K562 (cell line): ENCODE results near the gene RLIM. TPM values are rescaled to one million over a fixed set of nuclear protein-coding genes. Genes with fewer than 3 reads are reported as not detected.

Experiments
- ATAC-seq: fragments of 200-7000 bp; cut with Tn5 transposase; 3 replicates; pipeline ENCODE4 v1.9.1; 2020; ENCODE audit warnings: moderate library complexity
- BruUV-seq: library from RNA; stranded (reverse); fragments of 400-500 nt; replicated peaks from 2 replicates; lab custom pipeline; 2021; lab: Mats Ljungman, UMichigan
- CTCF ChIA-PET: fragments of 300-600 bp; formaldehyde crosslinking; extraction: SDS; loops from one replicate; lab custom pipeline; 2021; ENCODE audit warnings: low intra/inter-chr PET ratio; lab: Yijun Ruan, JAX
- POLR2A ChIA-PET: fragments of 300-600, 350-650 bp; sonication (Branson Sonifier 250); formaldehyde crosslinking; extraction: SDS; loops from one replicate; lab custom pipeline; 2021; ENCODE audit warnings: antibody characterized with exemption, inconsistent platforms; lab: Yijun Ruan, JAX
- DNase-seq, 4 experiments: peaks; one replicate each; pipeline versions ENCODE4 v3.0.0 to v3.0.0-alpha.2; 2011 to 2018; ENCODE audit warnings: low spot score in 3 of 4, mixed read lengths in 3 of 4; ENCODE audit errors: extremely low read depth in 1 of 4
- FAIRE-seq: peaks from 2 replicates; lab custom pipeline; 2011; peaks lifted over from hg19 to GRCh38; lab: Jason Lieb, UNC
- H2AFZ ChIP-seq: 2 replicates; pipeline ENCODE4 v1.6.0; 2011; ENCODE audit warnings: low read depth, low read length, control low read depth, inconsistent platforms
- H3K27ac ChIP-seq: fragments of 200-600 bp; 3 replicates; pipeline ENCODE4 v1.8.0; 2011; ENCODE audit warnings: low read depth, mild to moderate bottlenecking, control low read depth, inconsistent platforms, low read length, moderate library complexity, mixed read lengths; ENCODE audit errors: extremely low read depth
- H3K27me3 ChIP-seq, 2 experiments: fragments of 300-600 bp in 1 of 2; 2 replicates in 1 of 2; 3 replicates in 1 of 2; pipeline versions ENCODE4 v1.6.0 to v1.8.0; 2011; ENCODE audit warnings: inconsistent platforms in 2 of 2, low read length in 2 of 2, mild to moderate bottlenecking in 1 of 2, mixed read lengths in 1 of 2, moderate library complexity in 1 of 2; ENCODE audit not compliant: control insufficient read depth in 2 of 2, insufficient read depth in 2 of 2
- H3K36me3 ChIP-seq: fragments of 300-600 bp; 3 replicates; pipeline ENCODE4 v1.8.0; 2011; ENCODE audit warnings: mild to moderate bottlenecking, low read length, inconsistent platforms; ENCODE audit not compliant: control insufficient read depth, insufficient read depth
- H3K4me1 ChIP-seq, 2 experiments: fragments of 200-600 bp in 1 of 2; replicated peaks in 1 of 2; 2 replicates in 1 of 2; 3 replicates in 1 of 2; pipeline versions ENCODE4 v1.5.1 to v1.8.0; 2011; ENCODE audit warnings: inconsistent platforms in 2 of 2, low read length in 2 of 2, mild to moderate bottlenecking in 1 of 2, mixed read lengths in 1 of 2, moderate library complexity in 1 of 2; ENCODE audit not compliant: control insufficient read depth in 2 of 2, insufficient read depth in 2 of 2
- H3K4me2 ChIP-seq: 2 replicates; pipeline ENCODE4 v1.6.1; 2011; ENCODE audit warnings: low read length, control low read depth, inconsistent platforms, mixed read lengths; ENCODE audit not compliant: insufficient read depth
- H3K4me3 ChIP-seq: fragments of 200-600 bp; sonication (generic), shearing (Covaris generic); 2 replicates; pipeline ENCODE4 v1.5.1; 2016; ENCODE audit warnings: control low read depth, inconsistent platforms
- H3K79me2 ChIP-seq: fragments of 200-600 bp; 3 replicates; pipeline ENCODE4 v1.8.0; 2011; ENCODE audit warnings: low read length, inconsistent platforms; ENCODE audit not compliant: control insufficient read depth, insufficient read depth
- H3K9ac ChIP-seq, 2 experiments: 2 replicates each; pipeline versions ENCODE4 v1.6.0 to v1.6.1; 2011; ENCODE audit warnings: low read depth in 2 of 2, low read length in 2 of 2, control low read depth in 1 of 2, inconsistent platforms in 1 of 2, mild to moderate bottlenecking in 1 of 2, mixed read lengths in 1 of 2; ENCODE audit not compliant: insufficient read depth in 1 of 2
- H3K9me1 ChIP-seq: one replicate; pipeline ENCODE4 v1.6.0; 2011; ENCODE audit warnings: inconsistent platforms, mild to moderate bottlenecking, low read length, moderate library complexity; ENCODE audit not compliant: control insufficient read depth, insufficient read depth
- H3K9me3 ChIP-seq: replicated peaks from 2 replicates; pipeline ENCODE4 v1.5.1; 2011; ENCODE audit warnings: low read depth, low read length, inconsistent platforms; ENCODE audit not compliant: control insufficient read depth, insufficient read depth
- H4K20me1 ChIP-seq: replicated peaks from 2 replicates; pipeline ENCODE4 v1.6.1; 2011; ENCODE audit warnings: low read length, inconsistent platforms, mixed read lengths; ENCODE audit not compliant: control insufficient read depth, insufficient read depth
- ELF4 ChIP-seq: fragments of 450-650 bp; formaldehyde crosslinking; IDR thresholded peaks from 2 replicates; pipeline ENCODE4 v1.4.0; 2022; ENCODE audit warnings: missing genetic modification characterization
- HNRNPK ChIP-seq: fragments of 200-400 bp; formaldehyde crosslinking; IDR thresholded peaks from one replicate; pipeline ENCODE4 v1.6.1; 2018; ENCODE audit warnings: mild to moderate bottlenecking, low read depth, low read length; ENCODE audit not compliant: poor library complexity, severe bottlenecking
- PCBP2 ChIP-seq: fragments of 200-400 bp; formaldehyde crosslinking; IDR thresholded peaks from 2 replicates; pipeline ENCODE4 v1.6.1; 2018; ENCODE audit warnings: low read length, low read depth, mild to moderate bottlenecking, moderate library complexity; ENCODE audit not compliant: poor library complexity, severe bottlenecking
- TAF9B ChIP-seq: fragments of 450-650 bp; IDR thresholded peaks from 2 replicates; pipeline ENCODE4 v1.6.1; 2018; ENCODE audit warnings: mild to moderate bottlenecking; ENCODE audit not compliant: partially characterized antibody
- ZBTB9 ChIP-seq: fragments of 450-650 bp; formaldehyde crosslinking; IDR thresholded peaks from 2 replicates; pipeline ENCODE4 v1.4.0; 2020; ENCODE audit warnings: mild to moderate bottlenecking, moderate library complexity
- ZNF232 ChIP-seq: sonication (generic); formaldehyde crosslinking; IDR thresholded peaks from 2 replicates; pipeline ENCODE4 v1.8.0; 2022; ENCODE audit warnings: mild to moderate bottlenecking, missing genetic modification reagents
- ZNF282 ChIP-seq: sonication (generic); formaldehyde crosslinking; IDR thresholded peaks from 2 replicates; pipeline ENCODE4 v1.8.1; 2023; ENCODE audit warnings: missing genetic modification reagents
- WGBS: fragments of 100-300 bp; shearing (Covaris generic); methylation state at CpG from one replicate; pipeline ENCODE4 v1.1.6; 2016; ENCODE audit warnings: low coverage, mixed read lengths; ENCODE audit not compliant: insufficient coverage; ENCODE audit errors: missing lambda C conversion rate; 5-methylcytosine and 5-hydroxymethylcytosine counted together
- in situ Hi-C: fragments of 300-500 bp; cut with MboI; formaldehyde crosslinking; loops from 4 replicates; pipeline ENCODE4 v1.15.0; 2018; ENCODE audit warnings: inconsistent platforms, mixed read lengths
- intact Hi-C: fragments of 100-400 bp; cut with micrococcal nuclease; formaldehyde crosslinking; loops from 2 replicates; pipeline ENCODE4 v1.14.2; 2022
- polyA plus RNA-seq, 8 experiments: library from polyadenylated mRNA; depleted of rRNA in 4 of 8; stranded (reverse) in 5 of 8; unstranded in 3 of 8; fragments of >200 nt; fragmentation: Nextera tagmentation in 2 of 8; fragmentation: Illumina TruSeq in 1 of 8; extraction: Ambion mirVana in 2 of 8; extraction: Trizol in 1 of 8; gene quantifications; 2 replicates each; pipeline versions ENCODE4 v1.2.1 to v1.2.3, GENCODE V29; 2011 to 2014; ENCODE audit warnings: inconsistent platforms in 1 of 8, missing spikeins in 1 of 8
- total RNA-seq, 7 experiments: library from RNA; depleted of rRNA in 6 of 7; stranded (reverse); fragments of >200 nt in 6 of 7; fragmentation: Illumina TruSeq in 2 of 7; extraction: Trizol in 2 of 7; gene quantifications; 2 replicates each; pipeline versions ENCODE4 v1.2.1 to v1.2.3, GENCODE V29; 2011 to 2021; ENCODE audit warnings: low replicate concordance in 1 of 7

Gene RLIM
- total and polyA plus RNA-seq, 9 of the 15 experiments (the other 6 are each of a cell fraction or from before 2014, with no cell fraction given), result 4.2 to 31.4 (median 14.9) TPM

DNA sequence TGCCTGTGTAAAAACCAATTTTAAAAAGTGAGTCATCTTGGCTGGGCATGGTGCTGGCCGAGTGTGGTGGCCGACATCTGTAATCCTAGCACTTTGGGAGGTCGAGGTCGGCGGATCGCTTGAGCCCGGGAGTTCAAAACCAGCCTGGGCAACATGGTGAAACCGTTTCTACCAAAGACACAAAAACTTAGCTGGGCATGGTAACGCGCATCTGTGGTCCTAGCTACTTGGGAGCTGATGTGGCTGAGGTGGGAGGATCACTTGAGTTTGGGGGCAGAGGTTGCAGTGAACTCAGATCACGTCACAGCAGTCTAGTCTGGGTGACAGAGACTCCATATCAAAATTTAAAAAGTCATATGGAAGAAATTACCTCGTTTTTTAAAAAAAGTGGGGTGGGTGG is 7.6 kb downstream of the RLIM start:
- Histone ChIP-seq H3K9ac (no peak overlapping the region), H3K4me3 (no peak overlapping the region), H3K27me3 (no peaks in the 10 kb centered on the region), H3K27ac (no peak overlapping the region), H2AFZ (no peak overlapping the region), H3K79me2 (peaks cover 86% of the 10 kb centered on the region), H4K20me1 (no peaks in the 10 kb centered on the region), H3K36me3 (peaks cover 29% of the 10 kb centered on the region; the same call in 2 of the 3 replicates), H3K9me3 (no peaks in the 10 kb centered on the region), H3K4me2 (no peak overlapping the region), H3K4me1 (no peaks in the 10 kb centered on the region), H3K9me1 (no peaks in the 10 kb centered on the region)
- ChIA-PET POLR2A (interaction anchor here (1.0 kb wide), 1 partner anchor 8 kb away, joined by 4 read pairs; the partner anchor contains the start of gene RLIM), CTCF (no interaction called here)
- in situ Hi-C loops (no loop called here), intact Hi-C loops (no loop called here)
- BruUV-seq, result no TSS peak
- no peak for FAIRE-seq
- ATAC-seq, result no peak
- DNase-seq, result no peak
- 36% methylated on average over 11 of the region's 12 CpGs for WGBS
- TF ChIP-seq ZNF282 (CRISPR knock-in tag) (no peak), ELF4 (CRISPR knock-in tag) (no peak), ZNF232 (no peak), PCBP2 (no peak), ZBTB9 (CRISPR knock-in tag) (no peak), HNRNPK (no peak), TAF9B (no peak)
